NT2/D1 (cell line): ENCODE measurements around the gene KRTAP4-1.
"Not testable (repeated sequence)": the region's sequence is repeated elsewhere in the genome, so short reads cannot be mapped to it uniquely, and the experiment has no call there.

Experiments used
- SUZ12 ChIP-seq: IDR thresholded peaks from 2 replicates; pipeline ENCODE4 v1.6.1; 2011; ENCODE audit not compliant: insufficient read length, insufficient read depth; ENCODE audit errors: extremely low read depth
- YY1 ChIP-seq: IDR thresholded peaks from 2 replicates; pipeline ENCODE4 v1.6.1; 2011; ENCODE audit not compliant: insufficient read length, insufficient read depth
- ZNF274 ChIP-seq: IDR thresholded peaks from 2 replicates; pipeline ENCODE4 v1.6.1; 2011; ENCODE audit warnings: mild to moderate bottlenecking, low read depth, low read length

GRCh38 chr17:41148971-41149651 is 35.6 kb downstream of the KRTAP4-1 start:
- TF ChIP-seq SUZ12, YY1, ZNF274: not testable (repeated sequence)
